ENCODE results near the gene TMSB4X. TPM values are rescaled to one million over a fixed set of nuclear protein-coding genes. Genes with fewer than 3 reads are reported as not detected.
"Not testable (repeated sequence)": the region's sequence is repeated elsewhere in the genome, so short reads cannot be mapped to it uniquely, and the experiment has no call there.

Gene TMSB4X
- polyA plus RNA-seq (2013, experiment 1 of 2; ENCODE audit: insufficient read length), result 7,590 TPM
- polyA plus RNA-seq (2013, experiment 2 of 2; ENCODE audit: insufficient read length), result 6,768 TPM

GRCh38 chrX:12974796-12975669 is at the start of gene TMSB4X:
Gene TMSB4X, plus strand, starts transcription at chrX:12975110.
- DNase-seq, result peak; percentile 90

DNA sequence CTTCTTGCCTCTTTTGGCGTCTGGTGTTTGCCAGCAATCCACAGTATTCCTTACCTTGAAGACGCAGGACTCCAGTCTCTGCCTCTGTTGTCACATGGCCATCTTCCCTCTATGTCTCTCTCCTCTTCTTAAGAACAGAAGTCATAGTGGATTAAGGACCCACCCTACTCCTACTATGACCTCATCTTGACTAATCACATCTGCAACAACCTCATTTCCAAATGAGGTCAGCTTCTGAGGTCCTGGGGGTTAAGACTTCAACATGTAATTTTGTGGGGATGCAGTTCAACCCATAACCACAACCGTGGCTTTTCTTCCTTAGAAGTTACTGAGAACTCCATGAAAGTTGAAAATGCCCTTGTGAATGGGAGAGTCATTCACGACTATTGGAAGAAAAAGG is 45.2 kb upstream of the TMSB4X start:
- no peak for DNase-seq

DNA sequence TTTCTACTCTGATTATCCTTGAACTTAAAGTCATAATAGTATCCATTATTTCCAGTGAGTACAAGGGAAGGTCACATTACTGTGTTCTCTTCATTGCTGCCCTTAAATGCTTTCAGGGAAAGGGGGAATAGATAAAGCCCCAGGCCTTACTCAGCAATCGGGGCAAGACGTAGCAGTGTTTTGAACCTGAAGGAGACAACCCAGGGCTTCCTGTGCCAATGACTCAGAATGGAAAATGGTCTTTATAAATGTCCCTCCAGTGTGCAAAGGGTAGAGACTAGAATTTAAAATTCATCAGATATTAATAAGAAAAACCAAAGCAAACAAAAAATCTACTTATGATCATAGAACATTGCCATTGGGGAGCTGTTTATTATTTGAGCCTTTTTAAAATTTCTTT is 44.8 kb upstream of the TMSB4X start:
- DNase-seq, result no peak

DNA sequence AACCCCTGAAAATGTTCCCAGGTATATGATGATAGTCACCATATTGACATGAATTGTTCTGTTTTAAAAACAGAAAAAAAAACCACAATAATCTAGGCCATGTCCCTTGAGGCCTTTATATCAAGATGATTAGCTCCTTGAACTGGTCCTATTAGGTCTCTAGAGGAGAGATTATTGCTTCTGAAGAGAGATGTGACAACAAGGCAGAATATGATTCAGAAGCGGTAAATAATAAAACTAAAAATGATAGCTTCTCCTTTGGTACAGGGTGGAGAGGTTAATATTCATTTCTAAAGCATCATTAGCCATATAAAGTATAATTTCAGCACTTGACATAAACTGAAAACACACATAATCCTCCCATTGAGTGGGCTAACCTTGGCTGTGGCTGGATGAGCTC is 42.7 kb upstream of the TMSB4X start:
- no peak for DNase-seq

GRCh38 chrX:12934850-12935249 is 40.1 kb upstream of the TMSB4X start:
- no peak for DNase-seq

- DNase-seq, result no peak
Observed at GRCh38 chrX:12936947-12937346, 38.0 kb upstream of the TMSB4X start.

DNA sequence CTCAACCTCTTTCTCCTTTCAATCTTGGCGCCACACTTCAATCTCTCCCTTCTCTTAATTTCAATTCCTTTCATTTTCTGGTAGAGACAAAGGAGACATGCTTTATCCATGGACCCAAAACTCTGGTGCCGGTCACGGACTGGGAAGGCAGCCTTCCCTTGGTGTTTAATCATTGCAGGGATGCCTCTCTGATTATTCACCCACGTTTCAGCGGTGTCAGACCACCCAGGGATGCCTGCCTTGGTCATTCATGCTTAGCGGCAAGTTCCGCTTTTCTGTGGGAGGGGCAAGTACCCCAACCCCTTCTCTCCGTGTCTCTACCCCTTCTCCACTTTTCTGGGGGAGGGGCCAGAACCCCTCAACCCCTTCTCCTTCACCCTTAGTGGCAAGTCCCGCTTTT is 34.4 kb upstream of the TMSB4X start:
- DNase-seq, result not testable (repeated sequence)

GRCh38 chrX:12943592-12943991 is 31.3 kb upstream of the TMSB4X start:
- DNase-seq, result not testable (repeated sequence)

GRCh38 chrX:12944452-12944851 is 30.5 kb upstream of the TMSB4X start:
- not testable (repeated sequence) for DNase-seq

DNA sequence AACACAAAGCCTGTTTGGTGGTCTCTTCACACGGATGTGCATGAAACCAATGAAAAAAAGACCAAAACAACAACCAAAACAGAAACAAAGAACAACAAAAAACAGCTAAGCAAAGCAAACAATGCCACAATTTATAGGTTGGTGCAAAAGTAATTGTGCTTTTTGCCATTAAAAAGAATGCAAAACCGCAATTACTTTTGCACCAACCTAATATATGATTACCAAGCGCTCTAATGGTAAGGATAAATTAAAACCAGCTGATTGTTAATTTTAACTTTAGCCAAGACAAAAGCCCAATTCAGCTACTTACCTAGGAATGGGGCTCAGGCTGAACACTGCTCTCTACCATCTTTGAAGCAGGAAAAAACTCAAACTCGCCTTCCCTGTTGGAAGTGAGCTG is 29.4 kb upstream of the TMSB4X start:
- DNase-seq, result no peak

DNA sequence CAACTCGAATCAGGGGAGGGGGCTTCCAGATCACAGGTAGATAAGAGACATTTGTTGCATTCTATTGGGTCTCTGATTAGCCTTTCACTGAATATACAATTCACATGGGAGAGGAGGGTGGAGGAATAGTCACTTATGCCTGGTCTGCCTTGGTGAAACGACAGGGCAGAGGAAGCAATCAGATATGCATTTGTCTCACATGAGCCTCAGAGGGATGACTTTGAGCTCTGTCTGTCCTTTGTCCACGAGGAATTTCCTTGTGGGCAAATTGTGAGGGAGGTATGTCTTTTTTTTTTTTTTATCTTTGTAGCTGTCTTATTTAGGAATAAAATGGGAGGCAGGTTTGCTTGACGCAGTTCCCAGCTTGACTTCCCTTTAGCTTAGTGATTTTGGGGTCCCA is 28.5 kb upstream of the TMSB4X start:
- DNase-seq, result no peak

- peak; percentile 90 for DNase-seq
Observed at GRCh38 chrX:12946838-12947544, 27.9 kb upstream of the TMSB4X start.

DNA sequence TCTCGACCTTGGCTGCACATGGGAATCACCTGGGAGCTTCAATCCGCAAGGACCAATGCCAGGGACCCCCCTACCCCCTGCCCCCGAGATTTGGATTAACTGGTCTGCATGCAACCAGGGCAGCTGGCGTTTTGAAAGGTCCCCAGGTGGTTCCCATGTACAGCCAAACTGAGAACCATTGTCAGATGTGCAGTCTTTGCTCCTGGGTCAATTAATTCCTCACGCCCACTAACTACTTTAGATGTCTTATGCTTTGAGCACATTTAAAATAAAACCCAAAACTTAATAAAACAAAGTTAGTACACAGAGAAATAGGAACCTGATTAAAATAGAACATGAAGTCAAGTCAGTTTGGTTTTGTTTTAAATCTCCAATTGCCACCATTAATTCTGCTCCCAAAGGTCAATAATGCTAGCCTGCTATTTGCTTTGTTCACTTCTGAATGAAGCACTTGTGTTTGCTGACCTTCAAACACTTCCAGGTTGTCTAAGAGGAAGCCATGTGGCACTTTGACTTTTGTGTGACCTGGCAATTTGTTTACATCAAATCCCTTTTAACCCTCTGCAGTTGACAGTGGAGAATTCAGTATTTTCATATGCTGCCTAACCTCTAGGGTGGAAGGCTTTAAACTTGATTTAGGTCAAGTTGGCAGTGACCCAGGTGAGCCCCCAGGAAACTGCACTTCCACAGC is 27.2 kb upstream of the TMSB4X start:
- DNase-seq, result no peak

DNA sequence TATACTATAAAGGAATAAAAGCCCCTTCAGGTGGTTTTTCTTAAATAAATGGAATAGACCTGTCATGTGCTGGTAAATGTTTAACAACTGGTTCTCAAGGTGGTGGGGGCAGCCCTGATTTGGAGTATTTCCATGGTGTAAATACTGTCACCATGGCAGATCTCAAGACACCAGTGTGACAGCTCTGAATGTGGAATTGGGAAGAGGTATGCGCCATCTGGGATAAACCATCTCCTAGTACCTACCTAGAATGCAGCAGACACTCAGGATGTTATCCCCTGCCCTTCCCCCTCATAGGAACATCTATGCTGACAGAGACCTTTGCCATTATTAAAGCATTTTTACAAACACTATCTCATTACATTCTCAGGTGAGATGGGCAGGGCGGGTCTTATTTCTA is 26.4 kb upstream of the TMSB4X start:
- no peak for DNase-seq

GRCh38 chrX:12949205-12949926 is 25.5 kb upstream of the TMSB4X start:
- DNase-seq, result peak; percentile 93

DNA sequence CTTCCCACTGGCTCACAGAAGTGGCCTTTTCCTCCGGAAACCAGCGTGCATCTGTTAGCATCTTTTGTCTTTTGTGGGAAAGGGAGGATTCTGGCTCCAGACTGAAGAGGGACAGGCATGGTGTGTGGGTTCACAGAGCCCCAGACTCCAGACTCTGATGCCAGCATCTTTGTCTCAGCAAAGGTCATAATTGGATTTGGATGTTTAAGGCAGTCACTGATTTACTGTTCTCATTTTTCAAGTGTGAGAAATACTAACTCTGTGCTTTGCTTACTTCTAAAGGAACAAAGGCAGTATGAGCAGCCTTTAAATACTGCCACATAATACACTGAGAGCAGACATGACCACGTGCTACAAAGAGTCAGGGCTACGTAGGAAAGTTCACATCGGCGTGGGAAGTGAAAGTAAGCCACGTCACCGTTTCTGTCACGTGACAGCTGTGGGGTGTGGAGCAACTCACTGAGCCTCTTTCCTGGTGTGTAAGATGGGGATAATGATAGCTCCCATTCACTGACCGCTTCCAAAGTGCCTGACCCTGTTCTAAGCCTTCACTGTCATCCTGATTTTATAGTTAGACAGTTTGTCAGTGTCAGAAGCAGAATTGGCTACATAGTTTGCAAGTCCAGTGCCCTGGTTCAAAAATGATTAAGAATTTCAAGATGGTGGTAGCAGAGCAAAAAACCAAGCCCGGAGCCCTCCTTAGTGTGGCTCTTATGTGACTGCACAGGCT is 24.8 kb upstream of the TMSB4X start:
- DNase-seq, result peak; percentile 90

DNA sequence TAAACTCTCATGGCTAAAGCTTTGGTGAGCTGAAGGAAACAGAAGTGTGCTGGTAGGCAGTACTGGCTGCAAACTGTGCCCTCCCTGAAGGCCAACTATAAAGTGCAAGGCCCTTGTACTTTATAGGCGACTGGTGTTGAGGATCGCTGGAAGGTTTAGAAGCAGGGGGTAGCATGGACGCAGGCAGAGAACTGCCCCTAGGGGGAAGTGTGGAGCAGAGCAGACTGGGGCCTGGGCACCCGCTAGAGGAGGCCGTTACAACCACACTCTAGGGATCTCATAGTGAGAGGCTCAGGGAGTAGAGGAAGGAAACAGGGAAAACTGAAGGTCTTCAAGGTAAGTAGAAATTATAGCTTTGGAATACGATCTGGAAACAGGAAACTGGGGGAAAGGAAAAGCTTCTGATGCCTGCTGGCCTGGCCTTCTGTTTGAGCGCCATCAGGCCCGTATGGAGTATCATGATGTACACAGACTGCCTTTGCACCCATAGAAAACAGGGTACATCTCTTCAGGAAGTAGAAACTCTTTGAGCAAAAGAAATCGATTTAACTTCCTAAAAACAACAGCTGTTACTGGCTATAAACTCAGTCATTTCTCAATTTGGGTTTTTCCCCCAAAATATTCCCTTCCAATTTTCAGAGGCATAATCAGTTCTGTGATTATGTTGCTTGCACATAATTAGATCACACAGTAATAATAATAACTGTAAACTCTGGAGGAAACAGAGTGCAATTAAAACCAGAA is 23.9 kb upstream of the TMSB4X start:
- DNase-seq, result peak; percentile 26

DNA sequence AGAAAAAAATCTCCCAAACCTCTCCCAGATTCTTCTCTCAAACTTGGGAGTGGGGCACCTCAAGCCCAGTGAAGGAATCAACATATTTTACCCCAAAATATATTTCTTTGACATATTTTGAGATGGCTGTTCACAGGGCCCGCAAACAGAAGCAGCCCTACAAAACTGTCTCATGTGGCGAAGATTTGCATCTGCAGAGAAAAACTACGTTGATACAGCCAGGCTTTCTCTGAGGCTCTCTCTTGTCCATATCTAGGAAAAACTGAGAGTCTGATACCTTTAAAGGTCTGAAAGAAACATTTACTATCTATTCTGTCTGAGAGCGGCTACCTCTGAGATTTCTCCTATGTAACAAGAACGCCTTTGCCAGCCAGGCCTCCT is 23.3 kb upstream of the TMSB4X start:
- no peak for DNase-seq

DNA sequence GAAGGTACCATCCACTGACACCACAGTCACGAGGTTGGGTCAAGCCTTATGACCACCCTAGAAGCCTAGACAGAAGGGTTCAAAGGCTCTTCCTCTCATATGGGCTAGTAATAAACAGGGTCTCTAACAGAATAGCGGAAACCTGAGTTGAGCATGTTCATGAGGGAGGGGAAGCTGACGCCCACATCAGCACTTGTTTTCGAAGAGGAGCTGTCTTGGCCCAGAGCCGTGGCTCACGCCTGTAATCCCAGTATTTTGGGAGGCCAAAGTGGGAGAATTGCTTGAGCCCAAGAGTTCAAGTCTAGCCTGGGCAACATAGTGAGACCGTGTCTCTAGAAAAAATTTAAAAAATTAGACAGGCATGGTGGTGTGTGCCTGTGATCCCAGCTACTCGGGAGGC is 21.5 kb upstream of the TMSB4X start:
- DNase-seq, result no peak

DNA sequence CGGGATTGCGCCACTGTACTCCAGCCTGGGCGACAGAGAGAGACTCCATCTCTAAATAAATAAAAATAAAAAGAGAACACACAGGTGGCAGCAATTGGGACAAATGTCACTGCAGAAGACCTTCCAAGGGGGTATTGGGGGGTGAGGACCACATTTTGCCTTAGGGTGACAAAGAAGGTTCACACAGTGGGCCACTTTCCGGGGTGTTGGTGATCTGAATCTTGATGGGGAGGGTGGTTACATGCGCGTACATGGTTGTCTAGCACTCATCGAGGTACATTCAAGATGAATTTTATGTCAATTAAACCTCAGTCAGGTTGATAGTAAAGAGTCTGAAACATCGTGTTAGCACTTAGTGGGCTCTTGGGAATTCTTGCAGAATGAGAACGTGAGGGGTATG is 20.5 kb upstream of the TMSB4X start:
- no peak for DNase-seq

DNA sequence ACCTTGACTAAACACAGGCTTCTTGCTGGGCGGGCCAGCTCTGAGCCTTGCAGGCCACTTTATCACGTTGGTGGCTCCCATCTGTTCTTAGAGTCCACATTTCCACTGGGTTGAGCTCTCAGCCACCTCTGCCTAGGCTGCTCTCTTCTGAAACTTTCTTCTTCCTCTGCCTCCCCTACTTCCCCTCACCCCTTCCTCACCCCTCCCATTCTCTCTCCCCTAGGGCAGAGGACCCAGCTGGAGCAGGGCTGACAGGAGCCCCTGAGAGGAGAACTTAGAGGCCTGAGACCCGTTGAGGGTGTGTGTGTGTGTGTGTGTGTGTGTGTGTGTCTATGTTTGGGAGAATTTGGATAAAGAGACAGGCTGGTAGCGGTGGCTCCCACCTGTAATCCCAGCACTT is 19.9 kb upstream of the TMSB4X start:
- no peak for DNase-seq

All from fibroblast of skin of scalp (primary cell).